Stomach (tissue), 9 donors: ENCODE results near the gene TNF. TPM values are rescaled to one million over a fixed set of nuclear protein-coding genes. Genes with fewer than 3 reads are reported as not detected.
A peak's percentile ranks its signal among the peaks of the same experiment; 100 is the strongest.
"Not testable (repeated sequence)": the region's sequence is repeated elsewhere in the genome, so short reads cannot be mapped to it uniquely, and the experiment has no call there.

ENCODE experiments used
- DNase-seq, 2 donors: peaks; one replicate each; pipeline versions ENCODE4 v3.0.0 to v3.0.0-alpha.2; 2013 to 2019
- H3K27ac ChIP-seq, 5 donors: fragments of 200-600 bp in 4 of 5; sonication (generic) in 4 of 5; one replicate each; pipeline ENCODE4 v1.5.1; 2013 to 2019; ENCODE audit warnings: mild to moderate bottlenecking in 1 of 5, moderate library complexity in 1 of 5
- H3K27me3 ChIP-seq, 3 donors: fragments of 200-600 bp; sonication (generic); one replicate each; pipeline ENCODE4 v1.5.1; 2017 to 2019; ENCODE audit warnings: mixed run types in 1 of 3
- H3K36me3 ChIP-seq, 4 donors: fragments of 200-600 bp; sonication (generic); 1 replicate in 3 of 4; 2 replicates in 1 of 4; pipeline ENCODE4 v1.5.1; 2016 to 2019
- H3K4me1 ChIP-seq, 4 donors: fragments of 200-600 bp; sonication (generic); one replicate each; pipeline ENCODE4 v1.5.1; 2016 to 2019
- H3K4me3 ChIP-seq, 4 donors: fragments of 200-600 bp; sonication (generic) in 3 of 4; one replicate each; pipeline ENCODE4 v1.5.1; 2016 to 2019; ENCODE audit warnings: mild to moderate bottlenecking in 1 of 4
- H3K9me3 ChIP-seq, 4 donors: fragments of 200-600 bp; sonication (generic); one replicate each; pipeline ENCODE4 v1.5.1; 2016 to 2019
- EP300 ChIP-seq: sonication (generic); formaldehyde crosslinking; IDR thresholded peaks from one replicate; pipeline ENCODE4 v1.6.1; 2017; ENCODE audit warnings: antibody characterized with exemption
- POLR2A ChIP-seq, 4 donors: fragments of 450-650 bp; IDR thresholded peaks; one replicate each; pipeline ENCODE4 v1.6.1; 2016; ENCODE audit warnings: antibody characterized with exemption in 4 of 4, control low read depth in 2 of 4, mild to moderate bottlenecking in 1 of 4, moderate library complexity in 1 of 4
- POLR2AphosphoS5 ChIP-seq, 3 donors: sonication (generic); formaldehyde crosslinking; IDR thresholded peaks; one replicate each; pipeline ENCODE4 v1.6.1; 2016; ENCODE audit warnings: antibody characterized with exemption in 3 of 3
- WGBS, 5 donors: extraction: QIAGEN DNeasy Blood & Tissue Kit in 3 of 5; methylation state at CpG; one replicate each; pipeline versions ENCODE4 v1.1.5 to v1.1.7; 2013 to 2018; 5-methylcytosine and 5-hydroxymethylcytosine counted together
- intact Hi-C: fragments of 100-400 bp; cut with DNase I; formaldehyde crosslinking; loops from one replicate; pipeline ENCODE4 v1.15.1; 2023; ENCODE audit warnings: low total_unique reads
- polyA plus RNA-seq, 3 donors: library from polyadenylated mRNA; stranded (reverse); fragments of 200-250 nt; gene quantifications; one replicate each; pipeline ENCODE4 v1.2.3, GENCODE V29; 2013
- total RNA-seq, 5 donors: library from RNA; depleted of rRNA; stranded (reverse); fragments of >200 nt; gene quantifications; one replicate each; pipeline versions ENCODE4 v1.1.0 to v1.2.3, GENCODE V29; 2014 to 2016
- TF ChIP-seq, protein P1 (sequence below), 7 experiments: fragments of 450-650 bp in 4 of 7; fragments of 200-600 bp in 3 of 7; sonication (generic) in 3 of 7; IDR thresholded peaks; one replicate each; pipeline ENCODE4 v1.5.1; 2016 to 2019; ENCODE audit warnings: antibody characterized with exemption in 7 of 7, control low read depth in 2 of 7, mild to moderate bottlenecking in 1 of 7
- donor health status: healthy with polysubstance abuse.
- donor health status: Bipolar disorder and iron deficiency.
- donor health status: healthy.

TNF gene
- total and polyA plus RNA-seq, 8 donors = 0.28 to 0.58 (median 0.31) TPM; not detected in 5

DNA sequence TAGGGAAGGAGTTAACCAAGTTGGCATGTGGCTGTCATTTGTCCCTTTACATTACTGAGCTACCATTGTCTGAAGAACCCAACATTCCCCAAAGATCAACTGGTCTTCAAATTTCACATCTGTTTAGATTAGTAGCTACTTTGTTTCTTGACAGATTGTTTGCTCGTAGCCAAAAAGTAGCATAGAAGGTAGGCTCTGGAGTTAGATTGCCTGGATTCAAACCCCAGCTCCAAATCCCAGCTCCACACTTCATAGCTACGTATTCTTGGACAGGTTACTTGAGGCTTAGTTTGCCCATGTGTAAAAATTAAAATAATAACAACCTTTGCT is 26.9 kb upstream of the TNF start:
- Histone ChIP-seq H3K36me3 (peaks cover 0 to 46% (median 40%) of the 10 kb centered on the region in 4 donors), H3K27me3 (no peaks in the 10 kb centered on the region), H3K4me1 (peaks cover 8 to 52% (median 29%) of the 10 kb centered on the region in 4 donors), H3K9me3 (no peaks in the 10 kb centered on the region), H3K4me3 (peak overlapping the region in 2 of 4 donors; percentile 49 to 50), H3K27ac (peak overlapping the region in 4 of 5 donors; percentile 86 to 89 (median 88))
- intact Hi-C loops = loop anchor here (5.0 kb wide), 1 partner anchor 54 kb away; no protein-coding TSS in a partner anchor
- 84 to 94% (median 92%) methylated on average over 2 of the region's 2 CpGs for WGBS, 5 donors
- TF ChIP-seq EP300 (no peak), POLR2A (IDR thresholded peaks at IDR 0.05) (no peak), POLR2AphosphoS5 (IDR thresholded peaks at IDR 0.05) (no peak)
- TF ChIP-seq, protein P1, sequence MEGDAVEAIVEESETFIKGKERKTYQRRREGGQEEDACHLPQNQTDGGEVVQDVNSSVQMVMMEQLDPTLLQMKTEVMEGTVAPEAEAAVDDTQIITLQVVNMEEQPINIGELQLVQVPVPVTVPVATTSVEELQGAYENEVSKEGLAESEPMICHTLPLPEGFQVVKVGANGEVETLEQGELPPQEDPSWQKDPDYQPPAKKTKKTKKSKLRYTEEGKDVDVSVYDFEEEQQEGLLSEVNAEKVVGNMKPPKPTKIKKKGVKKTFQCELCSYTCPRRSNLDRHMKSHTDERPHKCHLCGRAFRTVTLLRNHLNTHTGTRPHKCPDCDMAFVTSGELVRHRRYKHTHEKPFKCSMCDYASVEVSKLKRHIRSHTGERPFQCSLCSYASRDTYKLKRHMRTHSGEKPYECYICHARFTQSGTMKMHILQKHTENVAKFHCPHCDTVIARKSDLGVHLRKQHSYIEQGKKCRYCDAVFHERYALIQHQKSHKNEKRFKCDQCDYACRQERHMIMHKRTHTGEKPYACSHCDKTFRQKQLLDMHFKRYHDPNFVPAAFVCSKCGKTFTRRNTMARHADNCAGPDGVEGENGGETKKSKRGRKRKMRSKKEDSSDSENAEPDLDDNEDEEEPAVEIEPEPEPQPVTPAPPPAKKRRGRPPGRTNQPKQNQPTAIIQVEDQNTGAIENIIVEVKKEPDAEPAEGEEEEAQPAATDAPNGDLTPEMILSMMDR (IDR thresholded peaks at IDR 0.05) = no peak
- DNase-seq = no peak

DNA sequence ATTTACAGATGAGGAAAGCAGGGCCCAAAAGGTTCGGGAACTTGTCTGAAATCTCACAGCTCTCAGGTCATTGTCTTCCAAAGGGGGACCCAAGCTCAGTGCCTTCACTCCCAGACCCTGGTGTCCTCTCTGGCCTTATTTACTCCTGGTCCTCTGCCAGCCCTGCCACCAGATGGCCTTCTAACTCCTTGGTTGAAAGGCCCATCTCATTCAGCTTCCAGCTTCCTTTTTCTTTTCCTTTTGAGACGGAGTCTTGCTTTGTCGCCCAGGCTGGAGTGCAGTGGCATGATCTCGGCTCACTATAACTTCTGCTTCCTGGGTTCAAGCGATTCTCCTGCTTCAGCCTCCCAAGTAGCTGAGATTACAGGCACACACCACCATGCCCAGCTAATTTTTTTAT is 24.0 kb upstream of the TNF start:
- 41 to 62% (median 53%) methylated on average over 5 of the region's 5 CpGs for WGBS, 5 donors
- peak; percentile 60 to 76 for DNase-seq

DNA sequence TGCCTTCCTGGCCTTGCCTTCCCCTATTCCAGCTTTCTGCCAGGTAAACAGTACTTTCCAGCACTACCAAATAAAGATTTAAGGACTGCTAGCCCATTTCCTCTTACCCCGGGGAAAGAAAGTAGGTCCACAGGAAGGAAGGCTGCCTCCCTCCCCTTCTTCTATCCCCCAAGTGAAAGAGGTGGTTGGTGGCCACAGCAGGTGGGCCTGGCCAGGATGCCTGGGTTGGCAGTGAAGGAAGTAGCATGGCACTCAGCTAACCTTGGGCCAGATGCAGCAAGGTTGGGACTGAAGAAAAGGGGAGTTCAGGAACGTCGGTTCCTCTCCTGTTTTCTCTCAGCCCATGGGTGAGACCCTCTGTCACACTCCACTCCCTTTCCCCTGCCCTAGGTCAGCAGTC is 19.1 kb upstream of the TNF start:
- TF ChIP-seq POLR2AphosphoS5 (IDR thresholded peaks at IDR 0.05) (no peak), EP300 (no peak), POLR2A (IDR thresholded peaks at IDR 0.05) (no peak)
- TF ChIP-seq, protein P1 (IDR thresholded peaks at IDR 0.05) = no peak
- peaks cover 24 to 83% (median 74%) of the 10 kb centered on the region in 4 donors for H3K36me3 ChIP-seq

More for the DNA sequence above, 24.0 kb upstream of the TNF start:
- H3K9me3 ChIP-seq, intact Hi-C loops, H3K27ac ChIP-seq, H3K27me3 ChIP-seq, H3K4me3 ChIP-seq: not testable (repeated sequence)
- Histone ChIP-seq H3K4me1 (peaks cover 8 to 56% (median 29%) of the 10 kb centered on the region in 4 donors), H3K36me3 (peaks cover 0 to 67% (median 53%) of the 10 kb centered on the region in 4 donors)
- TF ChIP-seq, protein P1 (IDR thresholded peaks at IDR 0.05) = peak in 2 of 7 experiments; percentile 35 to 36

DNA sequence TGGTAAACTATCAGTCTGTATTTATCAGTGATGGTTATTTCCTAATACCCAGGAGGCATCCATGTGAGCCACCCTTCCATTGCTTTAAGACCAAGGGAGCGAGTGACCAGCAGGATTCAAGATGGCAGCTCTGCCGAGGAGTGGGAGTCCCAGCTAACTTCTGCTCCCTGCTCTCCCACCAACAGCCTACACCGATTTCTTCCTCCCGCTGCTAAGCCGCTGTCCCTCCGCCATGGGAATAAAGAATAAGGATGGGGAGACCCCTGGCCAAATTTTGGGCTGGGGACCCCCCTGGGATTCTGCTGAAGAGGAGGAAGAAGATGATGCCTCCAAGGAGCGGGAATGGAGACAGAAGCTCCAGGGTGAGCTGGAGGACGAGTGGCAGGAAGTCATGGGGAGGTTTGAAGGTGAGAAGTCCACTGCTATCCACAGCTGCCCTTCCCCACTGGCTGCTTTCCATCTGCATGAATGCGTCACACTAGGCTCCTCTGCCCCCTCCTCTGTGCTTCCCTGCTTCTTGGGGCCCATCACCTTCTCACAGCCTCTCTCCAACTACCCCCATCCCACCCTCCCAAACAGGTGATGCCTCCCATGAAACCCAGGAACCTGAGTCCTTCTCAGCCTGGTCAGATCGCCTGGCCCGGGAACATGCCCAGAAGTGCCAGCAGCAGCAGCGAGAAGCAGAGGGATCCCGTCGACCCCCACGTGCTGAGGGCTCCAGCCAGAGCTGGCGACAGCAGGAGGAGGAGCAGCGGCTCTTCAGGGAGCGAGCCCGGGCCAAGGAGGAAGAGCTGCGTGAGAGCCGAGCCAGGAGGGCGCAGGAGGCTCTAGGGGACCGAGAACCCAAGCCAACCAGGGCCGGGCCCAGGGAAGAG is 17.7 kb upstream of the TNF start:
- WGBS, 5 donors = 73 to 83% (median 81%) methylated on average over 24 of the region's 24 CpGs
- intact Hi-C loops = no loop called here
- H3K4me3 ChIP-seq = no peak overlapping the region

More for the DNA sequence above, 19.1 kb upstream of the TNF start:
- WGBS, 5 donors = 49 to 80% (median 69%) methylated on average over 3 of the region's 3 CpGs
- no peak for DNase-seq
- Histone ChIP-seq H3K4me3 (no peak overlapping the region), H3K27ac (no peak overlapping the region), H3K27me3 (no peaks in the 10 kb centered on the region), H3K9me3 (no peaks in the 10 kb centered on the region), H3K4me1 (peaks cover 4 to 69% (median 30%) of the 10 kb centered on the region in 4 donors)
- intact Hi-C loops = no loop called here

More for the DNA sequence above, 17.7 kb upstream of the TNF start:
- H3K27me3 ChIP-seq = no peaks in the 10 kb centered on the region
- no peaks in the 10 kb centered on the region for H3K9me3 ChIP-seq
- H3K4me1 ChIP-seq = peaks cover 4 to 64% (median 28%) of the 10 kb centered on the region in 4 donors
- peaks cover 24 to 71% (median 65%) of the 10 kb centered on the region in 4 donors for H3K36me3 ChIP-seq
- H3K27ac ChIP-seq = peak overlapping the region in 4 of 5 donors; percentile 54 to 82 (median 70)
- TF ChIP-seq EP300 (no peak), POLR2A (IDR thresholded peaks at IDR 0.05) (no peak), POLR2AphosphoS5 (IDR thresholded peaks at IDR 0.05) (no peak)
- TF ChIP-seq, protein P1 (IDR thresholded peaks at IDR 0.05) = no peak
- DNase-seq = no peak
